Measurements from ENCODE around the gene EMC9. TPM values are rescaled to one million over a fixed set of nuclear protein-coding genes. Genes with fewer than 3 reads are reported as not detected.

EMC9 gene
- total RNA-seq, 1 donor from 2014 or later, result 16.4 TPM

DNA sequence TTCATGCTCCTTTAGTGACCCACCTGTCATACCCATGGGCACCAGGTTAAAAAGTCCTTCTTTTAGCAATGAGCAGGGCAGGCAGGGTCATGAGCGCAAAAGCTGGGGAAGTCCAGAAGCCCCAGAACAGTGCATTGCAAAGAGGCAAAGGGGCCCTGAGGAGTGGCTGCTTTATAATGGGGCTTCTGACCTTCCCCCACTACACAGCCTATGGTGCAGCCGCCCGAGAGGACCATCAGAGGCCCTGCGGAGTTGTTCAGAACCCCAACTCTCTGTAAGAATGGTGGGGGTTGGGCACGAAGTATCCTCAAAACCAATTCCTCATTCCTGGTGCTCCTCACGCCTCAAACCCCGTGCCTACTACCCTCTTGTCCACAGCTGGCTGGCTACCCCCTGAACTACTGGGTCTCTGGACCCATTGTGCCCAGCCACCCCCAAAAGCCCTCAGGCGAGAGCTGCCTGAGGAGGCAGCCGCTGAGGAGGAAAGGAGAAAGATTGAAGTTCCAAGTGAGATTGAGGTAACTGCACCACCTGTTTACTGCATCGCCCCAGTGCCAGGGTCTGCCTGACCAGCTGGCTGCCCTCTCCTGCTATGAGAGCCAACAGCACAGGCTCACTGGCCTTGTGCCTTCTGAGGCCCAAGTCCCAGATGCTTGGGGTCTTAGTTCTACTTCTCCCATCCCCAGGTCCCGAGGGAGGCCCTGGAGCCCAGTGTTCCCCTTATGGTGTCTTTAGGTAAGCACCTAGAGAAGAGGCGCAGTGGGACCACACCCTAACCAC lies 37.2 kb upstream of the EMC9 start:
- ATAC-seq (no peak), DNase-seq (no peak)

DNA sequence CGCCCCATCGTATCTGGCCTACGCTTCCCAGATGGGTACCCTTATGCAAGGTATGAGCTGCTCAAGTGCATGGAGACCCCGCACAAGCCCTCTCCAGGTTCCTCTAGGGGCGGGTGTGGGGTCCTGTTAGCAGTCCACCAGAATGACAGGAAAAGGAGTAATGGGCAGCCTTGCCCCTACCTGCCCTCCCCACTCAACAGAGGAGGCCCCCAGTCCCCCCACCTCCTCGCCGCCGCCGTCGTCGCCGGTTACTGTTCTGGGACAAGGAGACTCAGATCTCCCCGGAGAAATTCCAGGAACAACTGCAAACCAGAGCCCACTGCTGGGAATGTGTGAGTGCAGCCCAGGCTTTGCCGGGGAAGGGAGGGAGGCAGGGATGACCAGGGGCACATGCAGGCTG lies 36.5 kb upstream of the EMC9 start:
- no peak for DNase-seq
- intact Hi-C loops (cut with micrococcal nuclease), result no loop called here

More for the DNA sequence above, 37.2 kb upstream of the EMC9 start:
- intact Hi-C loops (cut with micrococcal nuclease), result no loop called here

DNA sequence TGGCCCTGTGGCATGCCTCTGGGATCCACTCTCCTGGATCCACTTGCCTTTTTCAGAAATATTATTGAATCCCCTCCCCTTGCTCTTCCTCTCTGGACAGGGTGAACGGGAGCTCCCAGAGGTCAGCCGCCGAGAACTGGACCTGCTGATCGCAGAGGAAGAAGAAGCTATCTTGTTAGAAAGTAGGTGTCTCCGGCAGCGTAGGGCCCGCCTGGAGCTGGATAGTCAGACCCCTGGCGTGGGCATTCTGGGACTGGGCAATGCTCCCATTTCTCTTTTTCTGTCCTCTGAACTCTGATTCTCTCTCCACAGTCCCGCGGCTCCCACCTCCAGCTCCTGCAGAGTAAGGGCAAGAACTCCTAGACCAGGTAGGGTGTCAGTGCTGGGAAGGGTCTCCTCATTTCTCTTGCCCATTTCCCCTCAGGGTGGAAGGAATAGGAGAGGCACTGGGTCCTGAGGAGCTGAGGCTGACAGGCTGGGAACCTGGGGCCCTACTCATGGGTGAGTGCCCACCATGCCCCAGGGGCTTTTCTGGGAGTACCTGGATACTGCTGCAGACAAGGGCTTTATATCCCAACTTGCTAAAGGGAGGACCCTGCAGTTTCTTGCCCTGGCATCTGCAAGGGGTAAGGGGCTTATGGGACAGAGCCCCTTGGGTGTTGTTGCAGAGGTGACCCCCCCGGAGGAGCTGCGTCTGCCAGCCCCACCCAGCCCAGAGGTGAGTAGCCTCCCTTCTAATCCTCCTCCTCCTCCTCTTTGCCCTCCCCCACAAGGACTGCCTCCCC lies 35.8 kb upstream of the EMC9 start:
- DNase-seq (no peak), ATAC-seq (no peak)
- intact Hi-C loops (cut with micrococcal nuclease), result no loop called here

More for the DNA sequence above, 36.5 kb upstream of the EMC9 start:
- no peak for ATAC-seq

DNA sequence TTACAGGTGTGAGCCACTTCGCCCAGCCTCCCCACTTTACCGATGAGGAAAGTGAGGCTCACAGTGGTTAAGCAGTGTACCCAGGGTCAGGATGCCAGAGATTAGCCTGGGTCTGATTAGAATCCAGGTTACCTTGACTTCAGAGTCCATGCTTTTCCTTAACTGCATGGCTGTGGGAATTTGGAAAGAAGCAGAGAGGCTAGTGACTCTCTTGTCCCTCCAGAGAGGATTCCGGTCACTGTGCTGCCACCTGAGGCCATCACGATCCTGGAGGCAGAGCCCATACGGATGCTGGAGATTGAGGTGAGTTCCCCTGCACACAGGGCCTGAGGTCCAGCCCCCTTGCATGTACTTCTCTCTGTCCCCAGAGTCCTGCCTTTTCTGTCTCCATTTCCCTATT lies 35.2 kb upstream of the EMC9 start:
- intact Hi-C loops (cut with micrococcal nuclease), result no loop called here
- DNase-seq (no peak), ATAC-seq (no peak)

DNA sequence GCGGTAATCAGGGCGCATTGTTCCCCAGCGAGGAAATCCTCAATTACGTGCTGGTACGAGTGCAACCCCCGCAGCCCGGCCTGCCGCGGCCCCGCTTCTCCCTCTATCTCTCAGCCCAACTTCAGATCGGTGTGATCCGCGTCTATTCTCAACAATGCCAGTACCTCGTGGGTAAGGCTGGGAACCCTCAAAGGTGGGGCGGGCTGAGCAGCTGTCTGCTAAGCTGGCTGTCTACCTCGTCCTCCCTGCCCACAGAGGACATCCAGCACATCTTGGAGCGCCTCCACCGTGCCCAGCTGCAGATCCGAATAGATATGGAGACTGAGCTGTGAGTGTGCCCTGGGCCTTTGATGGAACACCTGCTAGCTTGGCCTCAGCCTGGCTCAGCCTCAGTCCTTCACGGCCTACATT lies 31.5 kb upstream of the EMC9 start:
- DNase-seq (no peak), ATAC-seq (no peak)
- intact Hi-C loops (cut with micrococcal nuclease), result no loop called here

DNA sequence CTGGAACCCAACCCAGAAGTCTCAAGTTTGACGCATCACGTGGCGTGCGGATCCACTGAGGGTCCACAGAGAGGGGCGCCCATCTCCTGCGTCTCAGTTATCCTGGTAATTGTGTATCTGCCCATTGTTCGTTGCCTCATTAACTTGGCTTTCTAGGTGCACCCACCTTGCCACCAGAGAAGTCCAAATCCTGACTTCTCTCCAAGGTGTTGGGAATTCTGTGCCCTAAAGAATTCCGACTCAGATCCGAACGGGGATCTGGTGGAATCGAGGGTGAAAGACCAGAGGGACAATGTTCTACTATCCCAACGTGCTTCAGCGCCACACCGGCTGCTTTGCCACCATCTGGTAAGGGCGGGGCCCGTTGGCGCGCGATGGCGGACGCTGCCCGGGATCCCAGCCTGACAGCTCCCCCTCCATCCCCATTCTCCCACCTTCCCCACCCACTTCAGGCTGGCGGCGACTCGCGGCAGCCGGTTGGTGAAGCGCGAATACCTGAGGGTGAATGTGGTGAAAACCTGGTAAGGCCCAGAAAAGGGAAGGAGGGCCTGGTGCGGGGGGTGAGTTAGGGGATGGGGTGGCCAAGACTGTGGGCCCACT lies 31.0 kb upstream of the EMC9 start:
- ATAC-seq (no peak), DNase-seq (no peak)
- intact Hi-C loops (cut with micrococcal nuclease), result no loop called here

DNA sequence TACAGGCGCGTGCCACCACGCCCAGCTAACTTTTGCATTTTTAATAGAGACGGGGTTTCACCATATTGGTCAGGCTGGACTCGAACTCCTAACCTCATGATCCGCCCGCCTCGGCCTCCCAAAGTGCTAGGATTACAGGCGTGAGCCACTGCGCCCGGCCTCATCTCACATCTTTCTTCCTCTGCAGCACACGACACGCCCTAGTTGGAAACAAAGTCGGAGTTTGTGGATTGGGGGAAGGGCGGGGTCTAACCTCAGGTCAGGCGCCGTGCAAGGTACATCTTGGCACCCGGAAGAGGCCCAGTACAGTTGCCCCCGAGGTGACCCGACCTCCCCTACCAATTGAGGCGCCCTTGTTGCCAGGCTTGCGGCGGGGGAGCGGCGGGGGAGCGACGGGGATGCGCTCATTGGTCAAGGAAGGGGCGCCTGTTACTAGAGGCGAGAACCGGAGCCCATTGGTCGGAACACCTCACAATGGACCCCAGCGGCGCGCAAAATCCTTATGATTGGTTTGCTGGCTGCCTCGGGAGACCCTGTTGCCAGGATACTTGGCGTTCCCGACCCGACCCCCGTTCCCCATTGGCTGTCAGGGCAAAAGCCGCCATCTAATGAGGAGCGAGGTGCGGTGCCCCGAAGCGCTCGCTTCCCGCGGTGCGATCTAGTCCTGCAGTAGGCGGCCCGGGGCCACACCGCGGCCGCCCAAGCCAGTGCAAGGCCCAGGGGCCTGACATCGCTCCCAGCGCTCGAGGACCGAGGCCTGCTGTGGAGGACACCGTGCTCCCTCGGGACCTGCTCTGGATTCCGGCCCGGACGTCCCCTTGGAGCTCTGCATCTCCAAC lies 30.2 kb upstream of the EMC9 start, which contains the start of gene REC8:
Gene REC8, plus strand, starts transcription at position 659 of the 839 bp plus-strand sequence. CDS start 473 bp downstream, outside the sequence.
- intact Hi-C loops (cut with micrococcal nuclease), result no loop called here
- DNase-seq (peak; percentile 73), ATAC-seq (peak; percentile 78)

DNA sequence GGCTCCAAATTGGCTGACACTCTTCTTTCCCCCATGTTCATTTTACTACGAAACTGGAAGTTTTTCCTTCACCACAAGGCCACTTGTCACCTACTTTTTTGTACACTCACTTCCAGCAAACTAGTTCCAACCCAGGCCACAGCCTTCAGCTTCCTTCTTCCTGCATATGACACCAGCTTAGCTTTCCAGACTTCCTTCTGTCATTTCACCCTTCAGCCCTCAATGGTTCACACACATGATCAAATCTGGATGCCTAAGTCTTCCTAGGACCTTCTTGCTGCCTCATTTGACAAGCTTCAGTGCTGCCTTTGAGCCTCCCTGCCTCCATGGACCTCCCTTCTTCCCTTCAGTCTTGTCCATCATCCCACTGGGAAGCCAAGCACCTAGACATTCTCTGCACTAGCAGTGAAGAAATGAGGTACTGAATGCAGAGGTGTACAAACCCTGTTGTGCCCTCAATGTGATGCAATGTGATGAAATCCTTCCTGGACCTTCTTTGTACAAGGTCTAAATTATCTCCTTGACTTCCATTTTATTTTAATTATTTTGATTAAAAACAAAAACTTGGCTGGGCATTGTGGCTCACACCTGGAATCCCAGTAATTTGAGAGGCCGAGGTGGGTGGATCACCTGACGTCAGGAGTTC lies 26.2 kb upstream of the EMC9 start:
- intact Hi-C loops (cut with micrococcal nuclease), result no loop called here
- DNase-seq (no peak), ATAC-seq (no peak)

DNA sequence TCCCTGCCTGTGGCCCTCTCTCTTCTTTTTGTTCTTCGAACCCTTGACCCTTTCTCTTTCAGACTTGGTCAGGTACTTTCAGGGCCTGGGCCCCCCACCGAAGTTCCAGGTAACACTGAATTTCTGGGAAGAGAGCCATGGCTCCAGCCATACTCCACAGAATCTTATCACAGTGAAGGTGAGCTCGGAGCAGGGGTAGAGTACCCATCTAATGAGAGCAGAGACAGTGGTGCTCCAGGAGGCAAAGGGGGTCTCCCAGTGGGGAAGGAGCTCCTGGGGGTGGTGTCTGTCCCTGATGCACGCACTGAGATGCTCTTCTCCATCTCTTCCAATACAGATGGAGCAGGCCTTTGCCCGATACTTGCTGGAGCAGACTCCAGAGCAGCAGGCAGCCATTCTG lies 24.4 kb upstream of the EMC9 start:
- DNase-seq (peak; percentile 13), ATAC-seq (no peak)
- intact Hi-C loops (cut with micrococcal nuclease), result no loop called here

DNA sequence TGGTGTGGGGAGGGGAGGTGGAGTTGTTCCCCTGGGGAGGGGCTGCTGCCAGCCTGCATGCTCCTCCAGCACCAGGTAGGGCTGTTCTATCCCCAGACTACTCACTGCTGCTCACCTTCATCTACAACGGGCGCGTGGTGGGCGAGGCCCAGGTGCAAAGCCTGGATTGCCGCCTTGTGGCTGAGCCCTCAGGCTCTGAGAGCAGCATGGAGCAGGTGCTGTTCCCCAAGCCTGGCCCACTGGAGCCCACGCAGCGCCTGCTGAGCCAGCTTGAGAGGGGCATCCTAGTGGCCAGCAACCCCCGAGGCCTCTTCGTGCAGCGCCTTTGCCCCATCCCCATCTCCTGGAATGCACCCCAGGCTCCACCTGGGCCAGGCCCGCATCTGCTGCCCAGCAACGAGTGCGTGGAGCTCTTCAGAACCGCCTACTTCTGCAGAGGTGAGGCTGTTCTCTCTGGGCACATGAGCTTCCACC lies 23.2 kb upstream of the EMC9 start:
- intact Hi-C loops (cut with micrococcal nuclease), result no loop called here
- ATAC-seq, result no peak
- DNase-seq, result peak; percentile 18

DNA sequence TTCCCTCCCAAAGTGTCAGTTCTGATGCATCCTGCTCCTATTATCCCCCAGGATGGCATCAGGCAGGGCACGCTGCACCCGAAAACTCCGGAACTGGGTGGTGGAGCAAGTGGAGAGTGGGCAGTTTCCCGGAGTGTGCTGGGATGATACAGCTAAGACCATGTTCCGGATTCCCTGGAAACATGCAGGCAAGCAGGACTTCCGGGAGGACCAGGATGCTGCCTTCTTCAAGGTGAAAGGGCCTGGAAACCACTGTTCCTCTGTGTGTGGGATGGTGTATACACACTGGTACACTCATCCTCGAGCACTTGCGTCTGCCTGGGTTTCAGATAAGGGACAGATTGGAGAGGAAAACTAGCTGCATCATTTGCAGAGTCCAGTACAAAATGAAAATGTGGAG lies 20.7 kb upstream of the EMC9 start:
- ATAC-seq, result no peak
- DNase-seq, result no peak
- intact Hi-C loops (cut with micrococcal nuclease), result no loop called here

DNA sequence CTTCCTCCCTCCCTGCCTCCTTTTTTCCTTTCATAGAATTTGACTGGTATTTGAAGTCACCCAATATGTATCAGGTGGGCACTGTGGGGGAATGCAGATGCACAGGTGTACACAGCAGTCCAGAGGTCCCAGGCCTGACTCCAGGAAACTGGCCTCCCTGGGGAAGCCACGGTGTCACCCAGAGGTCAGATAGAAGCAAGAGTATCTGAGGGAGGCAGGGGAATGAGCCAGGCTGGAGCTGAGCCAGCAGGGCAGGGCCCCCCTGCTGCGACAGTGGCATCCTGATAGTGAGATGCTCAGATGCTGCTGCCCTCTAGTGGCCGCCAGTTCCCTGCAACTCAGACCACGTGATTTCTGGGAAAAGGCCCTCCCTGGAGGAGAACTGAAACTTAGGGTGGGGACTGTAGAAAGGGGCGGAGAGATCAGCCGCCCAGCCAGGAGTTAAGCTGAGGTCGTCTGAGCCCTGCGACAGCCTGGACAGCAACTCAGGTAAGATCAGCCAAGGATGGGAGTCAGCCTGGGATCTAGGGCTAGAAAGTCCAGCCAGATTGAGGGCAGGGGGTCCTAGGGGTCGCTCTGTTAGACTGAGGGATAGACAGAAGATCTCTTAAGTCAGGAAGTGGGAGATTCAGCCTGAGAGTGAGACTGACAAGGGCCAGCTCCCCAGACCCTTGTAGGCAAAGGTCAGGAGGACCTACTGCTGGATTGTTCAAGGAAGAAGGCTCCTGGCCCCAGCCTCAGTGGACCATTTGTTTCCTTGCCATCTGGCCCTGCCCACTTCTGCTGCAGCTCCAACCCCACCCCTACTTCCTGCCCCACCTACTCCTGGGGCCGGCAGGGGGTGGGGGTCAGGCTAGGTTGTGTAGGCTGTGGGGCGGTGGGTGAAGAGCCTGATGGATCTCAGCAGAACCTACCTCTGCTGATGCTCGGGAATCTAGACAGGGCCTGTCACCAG lies 19.7 kb upstream of the EMC9 start, which contains the start of gene IRF9:
Gene IRF9, plus strand, starts transcription at position 416 of the 955 bp plus-strand sequence. CDS start 880 bp downstream, outside the sequence.
- intact Hi-C loops (cut with micrococcal nuclease), result no loop called here
- peak; percentile 97 for DNase-seq
- ATAC-seq, result peak; percentile 93

DNA sequence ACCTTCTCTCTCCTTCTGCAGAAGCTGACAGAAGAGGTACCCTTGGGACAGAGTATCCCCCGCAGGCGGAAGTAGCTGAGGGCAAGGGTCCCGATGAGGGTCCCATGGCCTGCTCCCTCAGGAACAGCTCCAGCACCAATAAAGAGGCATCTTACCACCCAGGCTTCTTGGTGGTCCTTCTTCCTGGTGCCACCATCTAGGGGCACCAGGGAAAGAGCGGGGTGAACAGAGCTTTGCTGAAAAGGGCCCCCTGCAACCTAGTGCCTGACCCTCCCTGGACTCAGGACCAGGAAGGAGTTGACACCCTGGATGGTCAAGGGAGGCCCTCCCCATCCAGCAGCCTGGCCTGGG lies 19.1 kb upstream of the EMC9 start:
- DNase-seq, result no peak
- ATAC-seq, result no peak
- intact Hi-C loops (cut with micrococcal nuclease), result no loop called here

DNA sequence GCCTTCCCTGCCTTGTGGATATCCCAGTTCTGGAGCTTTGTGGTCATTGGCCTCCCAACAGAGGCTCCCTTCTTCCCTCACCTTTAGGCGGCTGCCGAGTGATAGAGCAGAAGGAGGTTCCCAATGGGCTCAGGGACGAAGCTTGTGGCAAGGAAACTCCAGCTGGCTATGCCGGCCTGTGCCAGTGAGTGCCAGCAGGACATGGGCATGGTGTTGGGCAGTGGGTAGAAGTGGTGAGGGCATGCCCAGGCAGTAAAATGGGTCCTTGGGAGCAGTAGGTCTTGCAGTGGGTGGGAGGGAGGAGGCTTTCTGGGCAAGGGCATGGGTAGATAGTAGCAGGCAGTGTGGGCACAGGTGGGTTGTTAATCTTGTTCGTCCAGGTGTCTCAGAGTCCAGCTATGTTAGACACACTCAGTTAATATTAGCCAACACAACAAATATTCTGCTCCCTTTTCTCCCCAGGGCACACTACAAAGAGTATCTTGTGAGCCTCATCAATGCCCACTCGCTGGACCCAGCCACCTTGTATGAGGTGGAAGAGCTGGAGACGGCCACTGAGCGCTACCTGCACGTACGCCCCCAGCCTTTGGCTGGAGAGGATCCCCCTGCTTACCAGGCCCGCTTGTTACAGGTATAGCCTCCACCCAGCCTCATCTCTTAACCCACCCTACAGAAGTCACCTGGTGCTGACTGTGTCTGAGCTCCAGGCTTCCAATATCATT lies 18.5 kb upstream of the EMC9 start:
- DNase-seq, result no peak
- no peak for ATAC-seq
- intact Hi-C loops (cut with micrococcal nuclease), result no loop called here

DNA sequence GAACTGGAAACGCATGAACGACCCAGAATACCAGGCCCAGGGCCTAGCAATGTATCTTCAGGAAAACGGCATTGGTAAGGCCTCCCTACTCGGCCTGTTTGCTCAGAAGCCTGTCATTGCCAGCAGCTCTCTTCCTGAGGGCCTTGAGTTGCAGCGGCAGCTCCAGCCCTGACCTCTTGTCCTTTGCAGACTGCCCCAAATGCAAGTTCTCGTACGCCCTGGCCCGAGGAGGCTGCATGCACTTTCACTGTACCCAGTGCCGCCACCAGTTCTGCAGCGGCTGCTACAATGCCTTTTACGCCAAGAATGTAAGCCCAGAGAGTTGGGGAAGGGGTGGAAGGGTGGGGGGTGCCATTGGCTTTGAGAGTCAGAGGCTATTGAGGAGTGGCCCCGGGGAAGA lies 15.9 kb upstream of the EMC9 start:
- intact Hi-C loops (cut with micrococcal nuclease), result no loop called here
- DNase-seq, result no peak
- ATAC-seq, result no peak

DNA sequence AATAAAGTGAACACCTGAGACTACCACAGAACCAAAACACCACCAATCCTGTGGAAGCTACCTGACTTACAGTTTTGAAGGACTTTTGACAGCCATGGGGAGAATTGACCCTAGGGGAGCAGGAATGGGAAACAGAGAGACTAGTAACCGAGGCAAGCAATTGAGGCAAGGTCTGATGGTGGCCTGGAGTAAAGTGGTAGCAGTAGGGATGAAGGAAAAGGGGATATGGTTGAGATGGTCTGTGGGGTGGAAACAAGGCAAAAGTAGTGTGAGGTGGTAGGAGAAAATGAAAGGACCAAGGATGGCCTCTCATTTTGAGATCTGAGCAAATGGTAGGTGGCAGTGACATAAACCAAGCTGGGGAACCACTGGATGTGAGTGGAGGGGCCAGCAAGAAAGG lies 15.4 kb upstream of the EMC9 start:
- no peak for DNase-seq
- intact Hi-C loops (cut with micrococcal nuclease), result no loop called here
- no peak for ATAC-seq

DNA sequence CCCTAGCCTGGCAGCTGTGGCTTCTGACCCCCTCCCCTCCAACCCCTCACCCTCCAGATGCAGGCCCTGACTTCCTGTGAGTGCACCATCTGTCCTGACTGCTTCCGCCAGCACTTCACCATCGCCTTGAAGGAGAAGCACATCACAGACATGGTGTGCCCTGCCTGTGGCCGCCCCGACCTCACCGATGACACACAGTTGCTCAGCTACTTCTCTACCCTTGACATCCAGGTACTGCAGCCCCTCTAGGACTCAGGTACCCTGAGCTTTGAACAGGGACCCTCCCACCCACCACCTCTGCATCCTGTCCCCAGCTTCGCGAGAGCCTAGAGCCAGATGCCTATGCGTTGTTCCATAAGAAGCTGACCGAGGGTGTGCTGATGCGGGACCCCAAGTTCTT lies 13.7 kb upstream of the EMC9 start:
- intact Hi-C loops (cut with micrococcal nuclease), result no loop called here
- no peak for DNase-seq
- ATAC-seq, result no peak

Data from left ventricle myocardium superior (tissue), 1 donor.